ENCODE measurements around the gene KRT9. TPM values are rescaled to one million over a fixed set of nuclear protein-coding genes. Genes with fewer than 3 reads are reported as not detected.

KRT9 gene
- total and polyA plus RNA-seq, 2 donors (not counting 3 experiments of a cell fraction or from before 2014, with no cell fraction given): not detected

DNA sequence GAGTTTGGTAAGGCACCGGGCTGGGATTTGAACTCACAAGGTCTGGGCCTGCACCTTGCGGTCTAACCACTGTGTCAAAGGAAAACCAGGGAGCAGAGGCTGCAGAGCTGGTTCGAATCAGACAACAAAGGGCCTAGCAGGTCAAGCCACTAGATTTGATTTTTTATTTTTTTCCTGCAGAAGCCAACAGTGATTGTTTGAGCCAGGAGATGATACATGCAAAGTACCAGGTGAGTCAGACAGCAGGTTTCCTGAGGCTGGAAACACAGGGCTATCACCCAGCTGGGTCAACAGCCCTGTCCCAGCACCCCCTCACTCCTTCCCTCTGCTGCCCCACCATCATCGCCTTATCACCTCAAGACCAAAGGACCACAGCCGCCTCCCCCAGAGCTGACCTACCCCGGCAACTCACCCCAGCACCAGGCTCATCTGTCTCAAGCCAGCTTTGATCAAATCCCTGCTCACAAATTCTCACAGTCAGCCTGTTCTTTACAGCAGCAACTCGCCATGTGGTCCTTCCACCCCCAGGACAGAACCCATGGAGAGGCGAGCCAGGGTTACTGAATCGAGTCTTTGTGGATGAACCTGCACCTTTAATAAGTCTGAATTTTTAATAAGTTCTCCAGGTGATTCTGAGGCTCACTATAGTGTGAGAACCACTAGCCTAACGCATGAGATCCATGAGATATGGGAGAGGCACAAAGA, 30.8 kb downstream of the KRT9 start:
- peak; percentile 80 for FAIRE-seq
- H3K36me3 ChIP-seq (ENCODE audit: control insufficient read depth in 2 of 2, extremely low read depth in 1 of 2, insufficient read depth in 2 of 2, low read length in 2 of 2): no peaks in the 10 kb centered on the region
- no peak overlapping the region for H3K4me2 ChIP-seq (ENCODE audit: insufficient read depth, low read length)
- H3K27me3 ChIP-seq (ENCODE audit: control insufficient read depth in 2 of 2, insufficient read depth in 2 of 2, low read length in 2 of 2): no peaks in the 10 kb centered on the region
- BruUV-seq (replicated peaks): no TSS peak
- peak; percentile 39 for TF ChIP-seq FOS (IDR thresholded peaks at IDR 0.05; ENCODE audit: borderline replicate concordance, insufficient read depth, low read length)
- TF ChIP-seq POLR2A (IDR thresholded peaks at IDR 0.05; ENCODE audit: low read depth, low read length): no peak
- TF ChIP-seq, protein P1, sequence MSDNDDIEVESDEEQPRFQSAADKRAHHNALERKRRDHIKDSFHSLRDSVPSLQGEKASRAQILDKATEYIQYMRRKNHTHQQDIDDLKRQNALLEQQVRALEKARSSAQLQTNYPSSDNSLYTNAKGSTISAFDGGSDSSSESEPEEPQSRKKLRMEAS (IDR thresholded peaks at IDR 0.05; ENCODE audit: insufficient read depth, insufficient read length): no peak
- peak; percentile 63 for TF ChIP-seq GATA2 (IDR thresholded peaks at IDR 0.05; ENCODE audit: insufficient read depth, insufficient read length, low read depth, low read length)
- no peak overlapping the region for H3K4me3 ChIP-seq (replicated peaks in 1 of 3; ENCODE audit: insufficient read depth in 1 of 3, low read depth in 1 of 3, low read length in 3 of 3)
- ChIA-PET CTCF (interaction anchor here (0.6 to 3.3 kb wide), 11 partner anchors 8 to 219 kb away, joined by 3 to 28 read pairs (median 6); partner anchors contain the start of gene KRT19), POLR2A (interaction anchor here (1.0 kb wide), 1 partner anchor 19 kb away, joined by 3 read pairs; no protein-coding TSS in a partner anchor)
- H3K9ac ChIP-seq (replicated peaks; ENCODE audit: extremely low read depth, insufficient read depth, low read length): no peak overlapping the region
- peak; percentile 37 for DNase-seq (ENCODE audit: low read depth, low spot score)
- H3K9me1 ChIP-seq (replicated peaks; ENCODE audit: control insufficient read depth, extremely low read depth, insufficient read depth, low read length): no peaks in the 10 kb centered on the region
- H2AFZ ChIP-seq (ENCODE audit: low read depth, low read length): no peak overlapping the region
- H3K4me1 ChIP-seq (ENCODE audit: control insufficient read depth, extremely low read depth, insufficient read depth, low read length): no peaks in the 10 kb centered on the region
- H3K27ac ChIP-seq (ENCODE audit: insufficient read depth, low read depth, low read length): no peak overlapping the region
- H3K9me3 ChIP-seq (replicated peaks; ENCODE audit: control insufficient read depth, insufficient read depth, low read length): no peaks in the 10 kb centered on the region
- H4K20me1 ChIP-seq (replicated peaks; ENCODE audit: control insufficient read depth, extremely low read depth, insufficient read depth, low read length): no peaks in the 10 kb centered on the region
- intact Hi-C loops (cut with micrococcal nuclease) (no loop called here), dilution Hi-C loops (cut with MboI; ENCODE audit: extremely low pct_ligation_motif_present, low sequenced_read_pairs) (no loop called here)
- H3K79me2 ChIP-seq (ENCODE audit: control insufficient read depth, insufficient read depth, low read length): no peaks in the 10 kb centered on the region

DNA sequence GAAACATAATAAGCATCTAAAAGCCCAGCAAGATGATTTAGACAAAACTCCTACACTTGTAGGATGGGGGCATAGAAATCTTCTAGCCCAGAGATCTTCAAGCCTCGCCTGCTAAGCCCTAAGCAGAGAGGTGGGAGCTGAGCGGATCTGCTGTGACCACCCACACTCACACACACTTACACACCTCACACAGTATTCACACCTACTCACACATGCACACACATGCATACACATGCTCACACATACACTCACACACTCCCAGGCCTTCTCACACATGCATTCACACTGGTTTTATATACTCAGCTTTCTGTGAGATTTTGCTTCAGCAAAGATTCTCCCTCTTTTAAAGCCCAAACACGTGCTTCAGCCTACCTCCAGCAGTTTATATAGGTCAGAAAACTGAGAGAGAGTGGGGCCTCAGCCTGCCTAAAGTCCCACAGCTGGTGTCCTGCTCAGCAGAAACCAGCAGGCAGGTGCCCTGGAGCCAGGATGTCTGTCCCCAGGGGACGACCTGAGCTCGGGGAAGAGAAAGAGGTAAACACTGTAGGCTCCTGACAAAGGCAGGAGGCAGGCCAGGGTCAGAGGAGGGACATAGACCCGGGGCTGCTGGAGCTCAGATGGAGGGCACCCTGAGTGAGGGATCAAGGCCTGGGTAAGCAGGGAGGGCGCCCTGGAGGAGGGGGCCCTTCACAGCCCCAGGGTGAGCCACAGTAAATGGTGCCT, 31.7 kb downstream of the KRT9 start:
- CTCF ChIA-PET: interaction anchor here (1.2 to 3.0 kb wide), 5 partner anchors 9 to 123 kb away, joined by 3 to 28 read pairs (median 6); no protein-coding TSS in a partner anchor

More for the DNA sequence above, 31.7 kb downstream of the KRT9 start:
- no peaks in the 10 kb centered on the region for H3K9me3 ChIP-seq (replicated peaks; ENCODE audit: control insufficient read depth, insufficient read depth, low read length)
- no peaks in the 10 kb centered on the region for H3K4me1 ChIP-seq (ENCODE audit: control insufficient read depth, extremely low read depth, insufficient read depth, low read length)
- no peak overlapping the region for H3K4me3 ChIP-seq (replicated peaks in 1 of 3; ENCODE audit: insufficient read depth in 1 of 3, low read depth in 1 of 3, low read length in 3 of 3)
- no peak overlapping the region for H2AFZ ChIP-seq (ENCODE audit: low read depth, low read length)
- intact Hi-C loops (cut with micrococcal nuclease) (no loop called here), dilution Hi-C loops (cut with MboI; ENCODE audit: extremely low pct_ligation_motif_present, low sequenced_read_pairs) (no loop called here)
- H3K9ac ChIP-seq (replicated peaks; ENCODE audit: extremely low read depth, insufficient read depth, low read length): no peak overlapping the region
- TF ChIP-seq POLR2AphosphoS5 (IDR thresholded peaks at IDR 0.05; ENCODE audit: insufficient read depth, low read depth, low read length) (no peak), JUN (IDR thresholded peaks at IDR 0.05; ENCODE audit: borderline replicate concordance, insufficient read depth, insufficient read length, low read depth) (no peak), GATA2 (IDR thresholded peaks at IDR 0.05; ENCODE audit: insufficient read depth, insufficient read length, low read depth, low read length) (no peak), FOS (IDR thresholded peaks at IDR 0.05; ENCODE audit: borderline replicate concordance, insufficient read depth, low read length) (no peak), EZH2 (IDR thresholded peaks at IDR 0.05; ENCODE audit: borderline replicate concordance, low read depth, low read length, severe bottlenecking) (no peak), MYC (IDR thresholded peaks at IDR 0.05; ENCODE audit: low read depth, low read length) (no peak), POLR2A (IDR thresholded peaks at IDR 0.05; ENCODE audit: low read depth, low read length) (no peak)
- TF ChIP-seq, protein P2, sequence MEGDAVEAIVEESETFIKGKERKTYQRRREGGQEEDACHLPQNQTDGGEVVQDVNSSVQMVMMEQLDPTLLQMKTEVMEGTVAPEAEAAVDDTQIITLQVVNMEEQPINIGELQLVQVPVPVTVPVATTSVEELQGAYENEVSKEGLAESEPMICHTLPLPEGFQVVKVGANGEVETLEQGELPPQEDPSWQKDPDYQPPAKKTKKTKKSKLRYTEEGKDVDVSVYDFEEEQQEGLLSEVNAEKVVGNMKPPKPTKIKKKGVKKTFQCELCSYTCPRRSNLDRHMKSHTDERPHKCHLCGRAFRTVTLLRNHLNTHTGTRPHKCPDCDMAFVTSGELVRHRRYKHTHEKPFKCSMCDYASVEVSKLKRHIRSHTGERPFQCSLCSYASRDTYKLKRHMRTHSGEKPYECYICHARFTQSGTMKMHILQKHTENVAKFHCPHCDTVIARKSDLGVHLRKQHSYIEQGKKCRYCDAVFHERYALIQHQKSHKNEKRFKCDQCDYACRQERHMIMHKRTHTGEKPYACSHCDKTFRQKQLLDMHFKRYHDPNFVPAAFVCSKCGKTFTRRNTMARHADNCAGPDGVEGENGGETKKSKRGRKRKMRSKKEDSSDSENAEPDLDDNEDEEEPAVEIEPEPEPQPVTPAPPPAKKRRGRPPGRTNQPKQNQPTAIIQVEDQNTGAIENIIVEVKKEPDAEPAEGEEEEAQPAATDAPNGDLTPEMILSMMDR (IDR thresholded peaks at IDR 0.05; ENCODE audit: extremely low read depth in 1 of 2, insufficient read depth in 1 of 2, low read depth in 1 of 2, low read length in 2 of 2): no peak
- TF ChIP-seq, protein P1 (IDR thresholded peaks at IDR 0.05; ENCODE audit: insufficient read depth, insufficient read length): no peak
- no peaks in the 10 kb centered on the region for H3K79me2 ChIP-seq (ENCODE audit: control insufficient read depth, insufficient read depth, low read length)
- H3K4me2 ChIP-seq (ENCODE audit: insufficient read depth, low read length): no peak overlapping the region
- DNase-seq (ENCODE audit: low read depth, low spot score) (no peak), FAIRE-seq (no peak)
- POLR2A ChIA-PET: no interaction called here
- no peaks in the 10 kb centered on the region for H4K20me1 ChIP-seq (replicated peaks; ENCODE audit: control insufficient read depth, extremely low read depth, insufficient read depth, low read length)
- BruUV-seq (replicated peaks): no TSS peak
- no peaks in the 10 kb centered on the region for H3K9me1 ChIP-seq (replicated peaks; ENCODE audit: control insufficient read depth, extremely low read depth, insufficient read depth, low read length)
- no peaks in the 10 kb centered on the region for H3K27me3 ChIP-seq (ENCODE audit: control insufficient read depth in 2 of 2, insufficient read depth in 2 of 2, low read length in 2 of 2)
- no peaks in the 10 kb centered on the region for H3K36me3 ChIP-seq (ENCODE audit: control insufficient read depth in 2 of 2, extremely low read depth in 1 of 2, insufficient read depth in 2 of 2, low read length in 2 of 2)
- H3K27ac ChIP-seq (ENCODE audit: insufficient read depth, low read depth, low read length): no peak overlapping the region

Measured in endothelial cell of umbilical vein (primary cell).